H9 (cell line): ENCODE results near the gene CCT2. TPM values are rescaled to one million over a fixed set of nuclear protein-coding genes. Genes with fewer than 3 reads are reported as not detected.

Source experiments
- DNase-seq: peaks from one replicate; pipeline ENCODE4 v3.0.0-alpha.2; 2017
- H2AFZ ChIP-seq: one replicate; pipeline ENCODE4 v1.6.1; 2013; ENCODE audit warnings: mild to moderate bottlenecking, low read length, control low read depth, moderate library complexity
- H2AK5ac ChIP-seq: 2 replicates; pipeline ENCODE4 v1.6.1; 2013; ENCODE audit warnings: low read length, control low read depth, mixed read lengths; ENCODE audit not compliant: insufficient read length
- H2BK120ac ChIP-seq: one replicate; pipeline ENCODE4 v1.6.1; 2013; ENCODE audit warnings: low read depth, mild to moderate bottlenecking, low read length, control low read depth, inconsistent platforms; ENCODE audit not compliant: poor library complexity, severe bottlenecking
- H2BK12ac ChIP-seq: 2 replicates; pipeline ENCODE4 v1.6.1; 2013; ENCODE audit warnings: low read length, control low read depth, mixed read lengths, low read depth; ENCODE audit not compliant: insufficient read length
- H2BK15ac ChIP-seq: 2 replicates; pipeline ENCODE4 v1.6.1; 2013; ENCODE audit warnings: low read depth, low read length, control low read depth
- H2BK20ac ChIP-seq: one replicate; pipeline ENCODE4 v1.6.1; 2013; ENCODE audit warnings: low read depth, mild to moderate bottlenecking, low read length, control low read depth, inconsistent platforms; ENCODE audit not compliant: poor library complexity, severe bottlenecking
- H2BK5ac ChIP-seq: 2 replicates; pipeline ENCODE4 v1.6.1; 2013; ENCODE audit warnings: low read length, control low read depth, mixed read lengths; ENCODE audit not compliant: insufficient read length
- H3K14ac ChIP-seq: 2 replicates; pipeline ENCODE4 v1.6.1; 2013; ENCODE audit warnings: low read length, control low read depth; ENCODE audit not compliant: insufficient read depth
- H3K18ac ChIP-seq: 2 replicates; pipeline ENCODE4 v1.6.1; 2013; ENCODE audit warnings: low read depth, mild to moderate bottlenecking, mixed read lengths, low read length, control low read depth; ENCODE audit not compliant: insufficient read length
- H3K23ac ChIP-seq: 2 replicates; pipeline ENCODE4 v1.6.1; 2013; ENCODE audit warnings: low read length, control low read depth, mixed read lengths, low read depth; ENCODE audit not compliant: insufficient read length
- H3K23me2 ChIP-seq: 2 replicates; pipeline ENCODE4 v1.6.1; 2013; ENCODE audit warnings: low read depth, mild to moderate bottlenecking, mixed read lengths, low read length, control low read depth; ENCODE audit not compliant: insufficient read length, poor library complexity, severe bottlenecking
- H3K27ac ChIP-seq: 2 replicates; pipeline ENCODE4 v1.5.1; 2013; ENCODE audit warnings: low read length, control low read depth, mixed read lengths, low read depth; ENCODE audit not compliant: insufficient read length
- H3K27me3 ChIP-seq: 2 replicates; pipeline ENCODE4 v1.6.1; 2013; ENCODE audit warnings: low read length, control low read depth, inconsistent platforms; ENCODE audit not compliant: insufficient read depth
- H3K4ac ChIP-seq: 2 replicates; pipeline ENCODE4 v1.6.1; 2013; ENCODE audit warnings: low read depth, mild to moderate bottlenecking, control low read depth, inconsistent platforms, low read length, moderate library complexity
- H3K4me1 ChIP-seq: 2 replicates; pipeline ENCODE4 v1.6.1; 2013; ENCODE audit warnings: low read length, control low read depth, inconsistent platforms; ENCODE audit not compliant: insufficient read depth
- H3K4me2 ChIP-seq: 2 replicates; pipeline ENCODE4 v1.6.1; 2013; ENCODE audit warnings: low read length, control low read depth, mixed read lengths; ENCODE audit not compliant: insufficient read length, insufficient read depth
- H3K56ac ChIP-seq: 2 replicates; pipeline ENCODE4 v1.6.1; 2013; ENCODE audit warnings: low read depth, mild to moderate bottlenecking, mixed read lengths, low read length, control low read depth; ENCODE audit not compliant: insufficient read length
- H3K79me1 ChIP-seq: 2 replicates; pipeline ENCODE4 v1.6.1; 2013; ENCODE audit warnings: low read depth, mild to moderate bottlenecking, moderate library complexity, low read length, control low read depth, inconsistent platforms; ENCODE audit not compliant: insufficient read depth, poor library complexity, severe bottlenecking
- H3K79me2 ChIP-seq: 2 replicates; pipeline ENCODE4 v1.6.1; 2013; ENCODE audit warnings: low read length, control low read depth, inconsistent platforms; ENCODE audit not compliant: insufficient read depth
- H3K9ac ChIP-seq: 2 replicates; pipeline ENCODE4 v1.6.1; 2013; ENCODE audit warnings: low read length, control low read depth, mixed read lengths; ENCODE audit not compliant: insufficient read length; ENCODE audit errors: extremely low read depth
- H3K9me3 ChIP-seq: one replicate; pipeline ENCODE4 v1.6.1; 2013; ENCODE audit warnings: low read depth, low read length, inconsistent platforms; ENCODE audit not compliant: control insufficient read depth
- H3T11ph ChIP-seq: one replicate; pipeline ENCODE4 v1.6.1; 2013; ENCODE audit warnings: mild to moderate bottlenecking, low read length, control low read depth, inconsistent platforms
- H4K20me1 ChIP-seq: one replicate; pipeline ENCODE4 v1.6.1; 2013; ENCODE audit not compliant: control insufficient read depth, insufficient read length, insufficient read depth
- H4K5ac ChIP-seq: 2 replicates; pipeline ENCODE4 v1.6.1; 2013; ENCODE audit warnings: low read depth, mild to moderate bottlenecking, mixed read lengths, low read length, control low read depth; ENCODE audit not compliant: insufficient read length
- H4K8ac ChIP-seq: replicated peaks from 2 replicates; pipeline ENCODE4 v1.6.1; 2013; ENCODE audit warnings: low read length, control low read depth, mixed read lengths, low read depth; ENCODE audit not compliant: insufficient read length
- H4K91ac ChIP-seq: 2 replicates; pipeline ENCODE4 v1.6.1; 2013; ENCODE audit warnings: low read depth, mild to moderate bottlenecking, moderate library complexity, mixed read lengths, low read length, control low read depth; ENCODE audit not compliant: insufficient read length
- H3K27ac Mint-ChIP-seq, 3 experiments: 2 replicates in 2 of 3; 3 replicates in 1 of 3; pipeline ENCODE4 v1.8.0; 2020 to 2021; ENCODE audit warnings: mixed read lengths in 3 of 3, mild to moderate bottlenecking in 1 of 3, moderate library complexity in 1 of 3
- H3K27me3 Mint-ChIP-seq: 2 replicates; pipeline ENCODE4 v1.8.0; 2021; ENCODE audit warnings: low read depth, mild to moderate bottlenecking, moderate library complexity, mixed read lengths
- H3K36me3 Mint-ChIP-seq, 3 experiments: 2 replicates in 2 of 3; 3 replicates in 1 of 3; pipeline ENCODE4 v1.8.0; 2020 to 2021; ENCODE audit warnings: low read depth in 3 of 3, mixed read lengths in 3 of 3; ENCODE audit not compliant: insufficient read depth in 1 of 3
- H3K4me1 Mint-ChIP-seq, 2 experiments: 2 replicates each; pipeline ENCODE4 v1.8.0; 2020; ENCODE audit warnings: mixed read lengths in 2 of 2
- H3K4me3 Mint-ChIP-seq, 2 experiments: 2 replicates in 1 of 2; 3 replicates in 1 of 2; pipeline ENCODE4 v1.8.0; 2020 to 2021; ENCODE audit warnings: mild to moderate bottlenecking in 2 of 2, mixed read lengths in 2 of 2, moderate library complexity in 1 of 2
- H3K9me3 Mint-ChIP-seq, 2 experiments: 2 replicates in 1 of 2; 3 replicates in 1 of 2; pipeline ENCODE4 v1.8.0; 2020; ENCODE audit warnings: mild to moderate bottlenecking in 2 of 2, mixed read lengths in 2 of 2, moderate library complexity in 1 of 2
- CTCF ChIP-seq: fragments of 200-600 bp; sonication (generic); conservative IDR thresholded peaks from 3 replicates; pipeline ENCODE4 v1.8.0; 2021; ENCODE audit warnings: antibody characterized with exemption, mild to moderate bottlenecking
- WGBS: extraction: QIAGEN DNeasy Blood & Tissue Kit; methylation state at CpG from one replicate; pipeline ENCODE4 v1.1.7; 2013; ENCODE audit warnings: missing lambda C conversion rate, low lambda C conversion rate, mixed read lengths; ENCODE audit not compliant: insufficient read length; ENCODE audit errors: extremely low coverage; 5-methylcytosine and 5-hydroxymethylcytosine counted together
- total RNA-seq: library from RNA; stranded (reverse); gene quantifications from 2 replicates; pipeline ENCODE4 v1.2.1, GENCODE V29; 2021

CCT2 gene
- total RNA-seq, 1 experiment from 2014 or later = 405 TPM

GRCh38 chr12:69570545-69571399 is 14.5 kb upstream of the CCT2 start:
- Mint-ChIP-seq H3K27me3 (no peaks in the 10 kb centered on the region), H3K4me1 (no peaks in the 10 kb centered on the region), H3K36me3 (peaks cover 22 to 51% (median 43%) of the 10 kb centered on the region in 3 experiments), H3K9me3 (no peaks in the 10 kb centered on the region), H3K27ac (peak overlapping the region in 1 of 3 experiments; percentile 62; a peak in 2 of 7 replicates), H3K4me3 (no peak overlapping the region)
- H2BK12ac ChIP-seq = no peak overlapping the region
- H3K14ac ChIP-seq = no peak overlapping the region
- H4K5ac ChIP-seq = no peak overlapping the region
- H3K23me2 ChIP-seq = no peaks in the 10 kb centered on the region
- H4K8ac ChIP-seq = no peak overlapping the region
- no peak overlapping the region for H2BK120ac ChIP-seq
- no peaks in the 10 kb centered on the region for H3K4me1 ChIP-seq
- no peak overlapping the region for H2BK5ac ChIP-seq
- no peaks in the 10 kb centered on the region for H3K79me2 ChIP-seq
- TF ChIP-seq CTCF = peak; percentile 89
- DNase-seq = no peak
- no peaks in the 10 kb centered on the region for H3K9me3 ChIP-seq
- no peak overlapping the region for H3K4me2 ChIP-seq
- no peak overlapping the region for H3K4ac ChIP-seq
- no peak overlapping the region for H3K56ac ChIP-seq
- no peak overlapping the region for H2BK15ac ChIP-seq
- no peak overlapping the region for H2BK20ac ChIP-seq
- no peak overlapping the region for H3K23ac ChIP-seq
- H4K91ac ChIP-seq = no peak overlapping the region
- no CpG with 5 or more reads among the region's 6 CpGs for WGBS
- no peak overlapping the region for H3K9ac ChIP-seq
- H3K18ac ChIP-seq = no peak overlapping the region
- no peak overlapping the region for H3K27ac ChIP-seq
- H3T11ph ChIP-seq = no peak overlapping the region
- H3K79me1 ChIP-seq = no peaks in the 10 kb centered on the region
- H2AK5ac ChIP-seq = no peak overlapping the region
- H2AFZ ChIP-seq = no peak overlapping the region
- no peaks in the 10 kb centered on the region for H3K27me3 ChIP-seq
- no peaks in the 10 kb centered on the region for H4K20me1 ChIP-seq
